Gastroesophageal sphincter (tissue), 4 donors: ENCODE data around the gene CSNK2A2. TPM values are rescaled to one million over a fixed set of nuclear protein-coding genes. Genes with fewer than 3 reads are reported as not detected.

ENCODE experiments used
- ATAC-seq: fragments of 150-250 bp; one replicate; pipeline ENCODE4 v1.9.1; 2016; ENCODE audit warnings: mild to moderate bottlenecking, moderate library complexity
- H3K27ac ChIP-seq, 4 donors: fragments of 200-600 bp; sonication (generic) in 3 of 4; 1 replicate in 3 of 4; 2 replicates in 1 of 4; pipeline ENCODE4 v1.5.1; 2016 to 2019
- H3K27me3 ChIP-seq: fragments of 200-600 bp; sonication (generic); one replicate; pipeline ENCODE4 v1.5.1; 2019
- H3K36me3 ChIP-seq, 2 donors: fragments of 200-600 bp; sonication (generic); one replicate each; pipeline ENCODE4 v1.5.1; 2019; ENCODE audit warnings: control low read depth in 1 of 2
- H3K4me1 ChIP-seq, 3 donors: fragments of 200-600 bp; sonication (generic); 1 replicate in 2 of 3; 2 replicates in 1 of 3; pipeline ENCODE4 v1.5.1; 2016 to 2019; ENCODE audit warnings: control low read depth in 2 of 3
- H3K4me3 ChIP-seq, 2 donors: fragments of 200-600 bp; sonication (generic); one replicate each; pipeline ENCODE4 v1.5.1; 2019; ENCODE audit warnings: mild to moderate bottlenecking in 1 of 2, moderate library complexity in 1 of 2
- H3K9me3 ChIP-seq, 3 donors: fragments of 200-600 bp; sonication (generic); one replicate each; pipeline ENCODE4 v1.5.1; 2017 to 2019; ENCODE audit warnings: control low read depth in 2 of 3
- EP300 ChIP-seq: sonication (generic); formaldehyde crosslinking; IDR thresholded peaks from one replicate; pipeline ENCODE4 v1.6.1; 2017; ENCODE audit warnings: antibody characterized with exemption, mild to moderate bottlenecking
- POLR2A ChIP-seq, 2 donors: fragments of 450-650 bp; IDR thresholded peaks; one replicate each; pipeline ENCODE4 v1.6.1; 2017; ENCODE audit warnings: antibody characterized with exemption in 2 of 2, mild to moderate bottlenecking in 2 of 2, moderate library complexity in 1 of 2
- POLR2AphosphoS5 ChIP-seq: sonication (generic); formaldehyde crosslinking; IDR thresholded peaks from one replicate; pipeline ENCODE4 v1.6.1; 2017; ENCODE audit warnings: antibody characterized with exemption
- WGBS, 2 donors: methylation state at CpG; one replicate each; pipeline ENCODE4 v1.1.5; 2018; ENCODE audit warnings: low coverage in 1 of 2; 5-methylcytosine and 5-hydroxymethylcytosine counted together
- total RNA-seq, 4 donors: library from RNA; depleted of rRNA; stranded (reverse); fragments of >200 nt; gene quantifications; one replicate each; pipeline ENCODE4 v1.1.0, GENCODE V29; 2016
- TF ChIP-seq, protein P1 (sequence below), 4 experiments: fragments of 200-600 bp in 2 of 4; fragments of 450-650 bp in 2 of 4; sonication (generic) in 1 of 4; IDR thresholded peaks; one replicate each; pipeline ENCODE4 v1.5.1; 2017 to 2019; ENCODE audit warnings: antibody characterized with exemption in 4 of 4, mild to moderate bottlenecking in 2 of 4, moderate library complexity in 2 of 4

Gene CSNK2A2
- total RNA-seq, 4 donors from 2014 or later, result 34.3 to 54.4 (median 39.0) TPM

DNA sequence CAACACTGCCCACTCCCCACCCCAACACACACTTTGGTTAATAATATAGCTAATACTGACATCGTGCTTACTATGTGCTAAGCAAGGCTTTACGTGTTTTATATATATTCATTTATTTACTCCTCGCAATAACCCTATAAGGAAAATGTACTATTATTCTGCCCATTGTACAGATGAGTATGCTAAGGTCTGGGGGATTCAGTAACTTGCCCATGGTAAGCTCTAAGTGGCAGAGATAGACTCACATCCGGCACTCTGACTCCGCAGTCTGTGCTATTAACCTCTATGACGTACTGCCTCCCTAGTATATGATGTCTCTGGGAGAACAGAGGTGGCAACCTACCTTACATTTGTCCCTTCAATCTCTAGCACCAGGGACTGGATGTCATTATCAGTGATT lies 81.4 kb downstream of the CSNK2A2 start:
- no peak overlapping the region for H3K27ac ChIP-seq
- no peaks in the 10 kb centered on the region for H3K27me3 ChIP-seq
- H3K4me3 ChIP-seq, result no peak overlapping the region
- no peaks in the 10 kb centered on the region for H3K9me3 ChIP-seq
- H3K36me3 ChIP-seq, result peaks cover 0 to 48% of the 10 kb centered on the region in 2 donors
- 95 to 97% methylated on average over 6 of the region's 6 CpGs for WGBS, 2 donors
- H3K4me1 ChIP-seq, result peaks cover 10 to 68% (median 22%) of the 10 kb centered on the region in 3 donors
- TF ChIP-seq, protein P1, sequence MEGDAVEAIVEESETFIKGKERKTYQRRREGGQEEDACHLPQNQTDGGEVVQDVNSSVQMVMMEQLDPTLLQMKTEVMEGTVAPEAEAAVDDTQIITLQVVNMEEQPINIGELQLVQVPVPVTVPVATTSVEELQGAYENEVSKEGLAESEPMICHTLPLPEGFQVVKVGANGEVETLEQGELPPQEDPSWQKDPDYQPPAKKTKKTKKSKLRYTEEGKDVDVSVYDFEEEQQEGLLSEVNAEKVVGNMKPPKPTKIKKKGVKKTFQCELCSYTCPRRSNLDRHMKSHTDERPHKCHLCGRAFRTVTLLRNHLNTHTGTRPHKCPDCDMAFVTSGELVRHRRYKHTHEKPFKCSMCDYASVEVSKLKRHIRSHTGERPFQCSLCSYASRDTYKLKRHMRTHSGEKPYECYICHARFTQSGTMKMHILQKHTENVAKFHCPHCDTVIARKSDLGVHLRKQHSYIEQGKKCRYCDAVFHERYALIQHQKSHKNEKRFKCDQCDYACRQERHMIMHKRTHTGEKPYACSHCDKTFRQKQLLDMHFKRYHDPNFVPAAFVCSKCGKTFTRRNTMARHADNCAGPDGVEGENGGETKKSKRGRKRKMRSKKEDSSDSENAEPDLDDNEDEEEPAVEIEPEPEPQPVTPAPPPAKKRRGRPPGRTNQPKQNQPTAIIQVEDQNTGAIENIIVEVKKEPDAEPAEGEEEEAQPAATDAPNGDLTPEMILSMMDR (IDR thresholded peaks at IDR 0.05), result no peak
- TF ChIP-seq EP300 (no peak), POLR2AphosphoS5 (no peak), POLR2A (IDR thresholded peaks at IDR 0.05) (no peak)
- no peak for ATAC-seq

DNA sequence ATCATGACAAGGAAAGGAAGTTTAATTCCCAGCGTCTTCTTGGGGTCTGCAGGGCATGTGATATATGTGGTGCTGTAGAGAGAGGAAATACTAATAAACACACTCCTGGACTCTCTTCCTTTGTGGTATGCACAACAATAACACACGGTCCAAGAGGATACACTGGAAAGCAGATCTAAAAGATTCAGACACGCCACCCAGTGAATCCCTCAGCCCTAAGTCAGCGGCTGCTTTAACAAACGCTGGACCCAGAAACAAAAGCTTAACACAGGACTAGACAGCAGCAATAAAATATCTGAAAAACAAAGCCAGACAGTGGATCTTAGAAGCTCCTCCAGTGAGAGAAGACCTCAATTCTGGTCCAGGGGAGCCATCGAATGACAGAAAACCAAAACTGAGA lies 81.8 kb downstream of the CSNK2A2 start:
- no peak for ATAC-seq
- Histone ChIP-seq H3K9me3 (no peaks in the 10 kb centered on the region), H3K27me3 (no peaks in the 10 kb centered on the region), H3K4me3 (no peak overlapping the region), H3K36me3 (peaks cover 0 to 48% of the 10 kb centered on the region in 2 donors), H3K4me1 (peaks cover 9 to 63% (median 18%) of the 10 kb centered on the region in 3 donors), H3K27ac (no peak overlapping the region)
- 63 to 64% methylated on average over 4 to 6 of the region's 6 CpGs for WGBS, 2 donors
- TF ChIP-seq POLR2A (IDR thresholded peaks at IDR 0.05), result no peak
- TF ChIP-seq POLR2AphosphoS5, result no peak
- TF ChIP-seq, protein P1 (IDR thresholded peaks at IDR 0.05), result no peak
- TF ChIP-seq EP300, result no peak

DNA sequence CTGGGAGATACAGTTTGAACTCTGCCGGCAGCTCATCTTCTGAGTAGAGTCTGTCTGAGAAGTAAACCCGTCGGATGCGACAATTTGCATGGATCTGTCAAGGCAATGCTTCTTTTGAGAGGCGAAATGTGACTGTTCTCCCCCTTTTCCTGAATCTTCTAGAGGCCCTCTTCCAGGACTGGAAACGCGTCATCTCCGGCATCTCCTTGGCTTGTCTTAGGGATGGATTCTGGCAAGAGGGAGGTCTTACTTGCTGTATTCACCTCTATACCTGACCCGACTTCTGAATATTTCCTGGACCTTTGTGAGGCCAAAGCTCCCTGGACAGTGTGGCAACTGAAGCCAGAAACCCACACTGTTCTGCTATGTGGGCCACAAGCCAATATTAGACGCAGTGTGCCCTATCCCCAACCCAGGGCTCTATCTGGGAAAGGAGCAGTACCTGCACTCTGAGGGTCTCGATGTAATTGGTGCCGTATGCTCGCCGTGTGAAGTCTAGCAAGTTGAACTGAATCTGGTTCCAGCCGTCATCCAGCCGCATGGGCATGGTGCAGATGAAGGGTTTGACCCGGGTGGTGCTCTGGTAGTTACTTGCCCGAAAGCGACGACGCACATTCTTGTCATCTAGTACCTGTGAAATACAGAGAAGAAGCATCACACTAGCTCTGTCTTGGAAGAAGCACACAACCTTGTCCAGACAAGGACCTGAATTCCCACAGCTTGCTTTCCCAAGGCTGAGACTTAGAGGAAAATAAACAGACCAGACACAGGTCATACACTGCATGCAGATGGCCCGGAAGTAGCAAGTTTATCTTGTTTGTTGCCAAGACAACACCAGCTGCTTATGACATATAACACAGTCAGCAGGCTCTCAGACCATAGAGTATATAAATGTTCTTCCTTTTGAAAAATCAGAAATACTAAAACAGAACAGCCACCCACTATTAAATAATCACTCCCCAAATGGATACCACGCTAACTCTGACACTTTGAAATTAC lies 82.8 kb downstream of the CSNK2A2 start:
- WGBS, 2 donors, result 71 to 75% methylated on average over 2 to 3 of the region's 23 CpGs
- Histone ChIP-seq H3K27me3 (no peaks in the 10 kb centered on the region), H3K36me3 (peaks cover 0 to 48% of the 10 kb centered on the region in 2 donors), H3K4me3 (no peak overlapping the region), H3K9me3 (no peaks in the 10 kb centered on the region), H3K4me1 (peaks cover 5 to 54% (median 8%) of the 10 kb centered on the region in 3 donors), H3K27ac (peak overlapping the region in 1 of 4 donors; percentile 6)
- ATAC-seq, result no peak
- TF ChIP-seq POLR2AphosphoS5, result no peak
- TF ChIP-seq EP300, result no peak
- TF ChIP-seq, protein P1 (IDR thresholded peaks at IDR 0.05), result no peak
- no peak for TF ChIP-seq POLR2A (IDR thresholded peaks at IDR 0.05)

DNA sequence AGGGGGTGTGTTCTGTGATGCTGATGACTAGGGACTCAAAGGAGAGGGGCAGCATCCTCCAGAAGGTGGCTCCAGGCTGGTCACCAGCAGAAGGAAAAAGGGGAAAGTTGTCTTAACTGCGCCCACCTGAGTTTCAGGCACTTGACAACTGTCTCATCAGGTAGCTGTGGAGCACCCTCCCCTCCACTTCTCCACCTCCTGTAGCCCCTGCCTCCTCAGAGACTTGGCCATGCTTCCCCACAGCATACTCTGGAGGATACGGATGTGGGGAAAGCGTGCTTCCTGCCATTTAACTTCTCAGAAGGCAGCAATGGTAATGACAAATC lies 86.6 kb downstream of the CSNK2A2 start:
- Histone ChIP-seq H3K9me3 (no peaks in the 10 kb centered on the region), H3K27me3 (no peaks in the 10 kb centered on the region), H3K27ac (no peak overlapping the region), H3K4me3 (no peak overlapping the region), H3K4me1 (peaks cover 0 to 17% (median 0%) of the 10 kb centered on the region in 3 donors), H3K36me3 (peaks cover 0 to 44% of the 10 kb centered on the region in 2 donors)
- 80% methylated on average over 3 of the region's 3 CpGs; no CpG with 5 or more reads in 1 of the 2 donors for WGBS, 2 donors
- TF ChIP-seq EP300 (no peak), POLR2AphosphoS5 (no peak), POLR2A (IDR thresholded peaks at IDR 0.05) (no peak)
- TF ChIP-seq, protein P1 (IDR thresholded peaks at IDR 0.05), result no peak
- no peak for ATAC-seq
